CD14-positive monocyte (primary cell): Measurements from ENCODE around the gene TP53BP2. TPM values are rescaled to one million over a fixed set of nuclear protein-coding genes. Genes with fewer than 3 reads are reported as not detected.
A peak's percentile ranks its signal among the peaks of the same experiment; 100 is the strongest.

Source experiments
- DNase-seq, 3 donors: peaks; one replicate each; pipeline ENCODE4 v3.0.0-alpha.2; 2011 to 2022
- H2AFZ ChIP-seq: 2 replicates; pipeline ENCODE4 v1.6.0; 2012; ENCODE audit warnings: mild to moderate bottlenecking, low read depth, low read length, inconsistent platforms; ENCODE audit not compliant: insufficient read depth, poor library complexity, severe bottlenecking
- H3K27ac ChIP-seq, 2 donors: 1 replicate in 1 of 2; 2 replicates in 1 of 2; pipeline ENCODE4 v1.5.1; 2012 to 2013; ENCODE audit warnings: low read length in 2 of 2, control low read depth in 1 of 2, inconsistent platforms in 1 of 2, low read depth in 1 of 2, mild to moderate bottlenecking in 1 of 2
- H3K27me3 ChIP-seq, 2 donors: one replicate each; pipeline versions ENCODE4 v1.6.0 to v1.6.1; 2011 to 2013; ENCODE audit warnings: low read length in 2 of 2; ENCODE audit not compliant: control insufficient read depth in 2 of 2, insufficient read depth in 2 of 2
- H3K36me3 ChIP-seq, 2 donors: replicated peaks in 1 of 2; 1 replicate in 1 of 2; 2 replicates in 1 of 2; pipeline versions ENCODE4 v1.5.1 to v1.6.1; 2012 to 2013; ENCODE audit warnings: low read length in 2 of 2, control low read depth in 1 of 2, inconsistent platforms in 1 of 2, mild to moderate bottlenecking in 1 of 2; ENCODE audit not compliant: insufficient read depth in 2 of 2, control insufficient read depth in 1 of 2
- H3K4me1 ChIP-seq, 2 donors: 1 replicate in 1 of 2; 2 replicates in 1 of 2; pipeline versions ENCODE4 v1.5.1 to v1.6.1; 2012 to 2013; ENCODE audit warnings: low read length in 2 of 2, control low read depth in 1 of 2, inconsistent platforms in 1 of 2, mild to moderate bottlenecking in 1 of 2, moderate library complexity in 1 of 2; ENCODE audit not compliant: insufficient read depth in 2 of 2, control insufficient read depth in 1 of 2
- H3K4me2 ChIP-seq: replicated peaks from 2 replicates; pipeline ENCODE3; 2012; ENCODE audit warnings: low read length, moderate library complexity, mild to moderate bottlenecking; ENCODE audit not compliant: poor library complexity, severe bottlenecking; ENCODE audit errors: extremely low read depth
- H3K4me3 ChIP-seq, 3 experiments: fragments of 200-600 bp in 1 of 3; sonication (generic) in 1 of 3; replicated peaks in 1 of 3; 1 replicate in 2 of 3; 2 replicates in 1 of 3; pipeline ENCODE4 v1.5.1; 2011 to 2013; ENCODE audit warnings: low read length in 3 of 3, mild to moderate bottlenecking in 3 of 3, control low read depth in 2 of 3, low read depth in 2 of 3, inconsistent platforms in 1 of 3, moderate library complexity in 1 of 3
- H3K79me2 ChIP-seq: 2 replicates; pipeline ENCODE4 v1.6.0; 2012; ENCODE audit warnings: mild to moderate bottlenecking, control low read depth, inconsistent platforms, low read length, moderate library complexity; ENCODE audit not compliant: insufficient read depth
- H3K9ac ChIP-seq: 2 replicates; pipeline ENCODE4 v1.6.0; 2017; ENCODE audit warnings: low read length, mild to moderate bottlenecking; ENCODE audit not compliant: insufficient read depth, poor library complexity, severe bottlenecking
- H3K9me3 ChIP-seq, 2 donors: replicated peaks in 1 of 2; 1 replicate in 1 of 2; 2 replicates in 1 of 2; pipeline versions ENCODE4 v1.5.1 to v1.6.1; 2012 to 2013; ENCODE audit warnings: low read length in 2 of 2, control low read depth in 1 of 2; ENCODE audit not compliant: control insufficient read depth in 1 of 2, insufficient read depth in 1 of 2
- H4K20me1 ChIP-seq: 2 replicates; pipeline ENCODE4 v1.6.0; 2012; ENCODE audit warnings: mild to moderate bottlenecking, low read length, control low read depth, moderate library complexity; ENCODE audit not compliant: insufficient read depth
- H3K27ac Mint-ChIP-seq, 7 donors: one replicate each; pipeline ENCODE4 v1.8.0; 2020; ENCODE audit warnings: mild to moderate bottlenecking in 7 of 7, mixed read lengths in 7 of 7, moderate library complexity in 6 of 7, inconsistent platforms in 2 of 7
- H3K27me3 Mint-ChIP-seq, 3 donors: one replicate each; pipeline ENCODE4 v1.8.0; 2021 to 2022; ENCODE audit warnings: low read depth in 3 of 3, mild to moderate bottlenecking in 3 of 3, mixed read lengths in 3 of 3, moderate library complexity in 3 of 3, inconsistent platforms in 1 of 3
- H3K36me3 Mint-ChIP-seq, 2 donors: one replicate each; pipeline ENCODE4 v1.8.0; 2020; ENCODE audit warnings: mixed read lengths in 2 of 2, inconsistent platforms in 1 of 2, mild to moderate bottlenecking in 1 of 2
- H3K4me1 Mint-ChIP-seq: one replicate; pipeline ENCODE4 v1.8.0; 2020; ENCODE audit warnings: mild to moderate bottlenecking, mixed read lengths
- H3K4me3 Mint-ChIP-seq, 2 donors: one replicate each; pipeline ENCODE4 v1.8.0; 2020; ENCODE audit warnings: mild to moderate bottlenecking in 2 of 2, mixed read lengths in 2 of 2, moderate library complexity in 1 of 2
- H3K9me3 Mint-ChIP-seq, 7 donors: one replicate each; pipeline ENCODE4 v1.8.0; 2020 to 2022; ENCODE audit warnings: mixed read lengths in 7 of 7, mild to moderate bottlenecking in 6 of 7, moderate library complexity in 6 of 7, inconsistent platforms in 2 of 7
- CTCF ChIP-seq: fragments of 200-600 bp; IDR thresholded peaks from one replicate; pipeline ENCODE4 v1.8.0; 2022; ENCODE audit warnings: antibody characterized with exemption, mild to moderate bottlenecking
- WGBS: methylation state at CpG from one replicate; pipeline ENCODE4 v1.1.5; 2013; ENCODE audit warnings: missing lambda C conversion rate; ENCODE audit not compliant: insufficient coverage; 5-methylcytosine and 5-hydroxymethylcytosine counted together
- intact Hi-C, 2 donors: fragments of 100-400 bp; cut with micrococcal nuclease; formaldehyde crosslinking; loops; one replicate each; pipeline versions ENCODE4 v1.15.0 to v1.15.1; 2023
- polyA plus RNA-seq, 3 donors: library from polyadenylated mRNA; depleted of rRNA in 1 of 3; unstranded in 2 of 3; stranded (reverse) in 1 of 3; fragments of 300-500 nt in 2 of 3; fragments of >200 nt in 1 of 3; fragmentation: Illumina TruSeq in 2 of 3; gene quantifications; 1 replicate in 2 of 3; 2 replicates in 1 of 3; pipeline ENCODE4 v1.2.3, GENCODE V29; 2012 to 2021

Gene TP53BP2
- polyA plus RNA-seq, 3 donors = 5.7 to 19.7 (median 8.8) TPM

- Mint-ChIP-seq H3K9me3 (no peaks in the 10 kb centered on the region), H3K4me1 (no peaks in the 10 kb centered on the region), H3K27ac (peak overlapping the region in 2 of 7 donors; percentile 19 to 50), H3K36me3 (peaks cover 70 to 88% of the 10 kb centered on the region in 2 donors), H3K27me3 (no peaks in the 10 kb centered on the region), H3K4me3 (no peak overlapping the region)
- H3K36me3 ChIP-seq = peaks cover 74 to 97% of the 10 kb centered on the region in 2 donors
- H3K4me3 ChIP-seq = no peak overlapping the region
- 100% methylated on average over 2 of the region's 2 CpGs for WGBS
- no peaks in the 10 kb centered on the region for H3K4me1 ChIP-seq
- TF ChIP-seq CTCF = no peak
- H3K27ac ChIP-seq = peak overlapping the region in 1 of 2 donors; percentile 35
- no peaks in the 10 kb centered on the region for H3K27me3 ChIP-seq
- no peaks in the 10 kb centered on the region for H3K9me3 ChIP-seq
- H4K20me1 ChIP-seq = peaks cover 24% of the 10 kb centered on the region
- intact Hi-C loops = loop anchor here in 1 of 2 donors (10.0 kb wide), 1 partner anchor 53 kb away; the partner anchor contains the start of gene TP53BP2
- no peak overlapping the region for H2AFZ ChIP-seq
- no peaks in the 10 kb centered on the region for H3K79me2 ChIP-seq
- no peak overlapping the region for H3K9ac ChIP-seq
- H3K4me2 ChIP-seq = no peak overlapping the region
- no peak for DNase-seq
Measured at GRCh38 chr1:223792046-223792445, 53.7 kb downstream of the TP53BP2 start.

GRCh38 chr1:223788746-223789415 lies 56.9 kb downstream of the TP53BP2 start:
- H3K4me3 Mint-ChIP-seq = no peak overlapping the region
- 95% methylated on average over 3 of the region's 4 CpGs for WGBS
- no peaks in the 10 kb centered on the region for H3K27me3 Mint-ChIP-seq
- intact Hi-C loops = no loop called here
- no peaks in the 10 kb centered on the region for H3K9me3 Mint-ChIP-seq
- H2AFZ ChIP-seq = no peak overlapping the region
- no peak overlapping the region for H3K27ac ChIP-seq
- no peak for TF ChIP-seq CTCF
- no peaks in the 10 kb centered on the region for H3K79me2 ChIP-seq
- DNase-seq = no peak
- peaks cover 69 to 96% of the 10 kb centered on the region in 2 donors for H3K36me3 ChIP-seq
- H3K4me1 Mint-ChIP-seq = no peaks in the 10 kb centered on the region
- no peak overlapping the region for H3K4me3 ChIP-seq
- no peak overlapping the region for H3K4me2 ChIP-seq
- no peaks in the 10 kb centered on the region for H3K4me1 ChIP-seq
- H3K36me3 Mint-ChIP-seq = peaks cover 65 to 87% of the 10 kb centered on the region in 2 donors
- H3K9me3 ChIP-seq = no peaks in the 10 kb centered on the region
- H3K27me3 ChIP-seq = no peaks in the 10 kb centered on the region
- peak overlapping the region in 1 of 7 donors; percentile 36 for H3K27ac Mint-ChIP-seq
- no peak overlapping the region for H3K9ac ChIP-seq
- peaks cover 10% of the 10 kb centered on the region for H4K20me1 ChIP-seq
